Astrocyte (in vitro differentiated cells and primary cell): ENCODE measurements around the gene FECH. TPM values are rescaled to one million over a fixed set of nuclear protein-coding genes. Genes with fewer than 3 reads are reported as not detected.

Experiments
- DNase-seq: peaks from one replicate; pipeline ENCODE4 v3.0.0-alpha.2; 2010; ENCODE audit warnings: low read depth
- FAIRE-seq: peaks from 2 replicates; lab custom pipeline; 2011; peaks lifted over from hg19 to GRCh38; lab: Jason Lieb, UNC
- H2AFZ ChIP-seq: 2 replicates; pipeline ENCODE4 v1.6.0; 2012; ENCODE audit warnings: low read depth, low read length, inconsistent platforms
- H3K27ac ChIP-seq: 2 replicates; pipeline ENCODE4 v1.5.1; 2011; ENCODE audit warnings: low read depth, low read length, inconsistent platforms
- H3K27me3 ChIP-seq: 2 replicates; pipeline ENCODE4 v1.6.0; 2011; ENCODE audit warnings: low read length, inconsistent platforms; ENCODE audit not compliant: insufficient read depth
- H3K36me3 ChIP-seq: 2 replicates; pipeline ENCODE4 v1.5.1; 2011; ENCODE audit warnings: low read length, inconsistent platforms; ENCODE audit not compliant: insufficient read depth
- H3K4me1 ChIP-seq: 2 replicates; pipeline ENCODE4 v1.5.1; 2011; ENCODE audit warnings: low read length, inconsistent platforms; ENCODE audit not compliant: insufficient read depth
- H3K4me2 ChIP-seq: 2 replicates; pipeline ENCODE4 v1.6.0; 2012; ENCODE audit warnings: low read length, inconsistent platforms
- H3K4me3 ChIP-seq: 2 replicates; pipeline ENCODE4 v1.5.1; 2011; ENCODE audit warnings: low read depth, mild to moderate bottlenecking, low read length, inconsistent platforms; ENCODE audit not compliant: insufficient read depth
- H3K79me2 ChIP-seq: 2 replicates; pipeline ENCODE4 v1.6.0; 2012; ENCODE audit warnings: mild to moderate bottlenecking, low read length, inconsistent platforms; ENCODE audit not compliant: insufficient read depth
- H3K9ac ChIP-seq: 2 replicates; pipeline ENCODE4 v1.6.0; 2012; ENCODE audit warnings: mild to moderate bottlenecking, low read length, inconsistent platforms
- H3K9me3 ChIP-seq: 2 replicates; pipeline ENCODE4 v1.5.1; 2012; ENCODE audit warnings: low read depth, mild to moderate bottlenecking, low read length, inconsistent platforms; ENCODE audit not compliant: insufficient read depth
- H4K20me1 ChIP-seq: 2 replicates; pipeline ENCODE4 v1.6.0; 2012; ENCODE audit warnings: low read length, inconsistent platforms; ENCODE audit not compliant: insufficient read depth
- H3K27ac Mint-ChIP-seq: one replicate; pipeline ENCODE4 v1.8.0; 2021; ENCODE audit warnings: mild to moderate bottlenecking, mixed read lengths; ENCODE audit not compliant: unreplicated experiment
- H3K27me3 Mint-ChIP-seq: one replicate; pipeline ENCODE4 v1.8.0; 2021; ENCODE audit warnings: low read depth, mixed read lengths; ENCODE audit not compliant: unreplicated experiment
- H3K36me3 Mint-ChIP-seq: one replicate; pipeline ENCODE4 v1.8.0; 2021; ENCODE audit warnings: low read depth, mixed read lengths; ENCODE audit not compliant: unreplicated experiment
- H3K4me1 Mint-ChIP-seq: one replicate; pipeline ENCODE4 v1.8.0; 2021; ENCODE audit warnings: low read depth, mixed read lengths; ENCODE audit not compliant: unreplicated experiment
- H3K4me3 Mint-ChIP-seq: one replicate; pipeline ENCODE4 v1.8.0; 2021; ENCODE audit warnings: mild to moderate bottlenecking, moderate library complexity, mixed read lengths; ENCODE audit not compliant: unreplicated experiment
- H3K9me3 Mint-ChIP-seq: one replicate; pipeline ENCODE4 v1.8.0; 2021; ENCODE audit warnings: mild to moderate bottlenecking, mixed read lengths; ENCODE audit not compliant: unreplicated experiment
- EZH2 ChIP-seq: IDR thresholded peaks from 2 replicates; pipeline ENCODE4 v1.6.1; 2012; ENCODE audit warnings: mild to moderate bottlenecking, low read length, inconsistent platforms; ENCODE audit not compliant: insufficient read depth
- total RNA-seq: library from RNA; stranded (reverse); gene quantifications from 2 replicates; pipeline ENCODE4 v1.2.1, GENCODE V29; 2021
- TF ChIP-seq, protein P1 (sequence below): IDR thresholded peaks from 2 replicates; pipeline ENCODE4 v1.5.1; 2011; ENCODE audit warnings: low read depth, mild to moderate bottlenecking, inconsistent platforms, low read length, moderate library complexity; ENCODE audit not compliant: insufficient read depth

The FECH gene
- total RNA-seq, 1 donor from 2014 or later = 25.1 TPM

DNA sequence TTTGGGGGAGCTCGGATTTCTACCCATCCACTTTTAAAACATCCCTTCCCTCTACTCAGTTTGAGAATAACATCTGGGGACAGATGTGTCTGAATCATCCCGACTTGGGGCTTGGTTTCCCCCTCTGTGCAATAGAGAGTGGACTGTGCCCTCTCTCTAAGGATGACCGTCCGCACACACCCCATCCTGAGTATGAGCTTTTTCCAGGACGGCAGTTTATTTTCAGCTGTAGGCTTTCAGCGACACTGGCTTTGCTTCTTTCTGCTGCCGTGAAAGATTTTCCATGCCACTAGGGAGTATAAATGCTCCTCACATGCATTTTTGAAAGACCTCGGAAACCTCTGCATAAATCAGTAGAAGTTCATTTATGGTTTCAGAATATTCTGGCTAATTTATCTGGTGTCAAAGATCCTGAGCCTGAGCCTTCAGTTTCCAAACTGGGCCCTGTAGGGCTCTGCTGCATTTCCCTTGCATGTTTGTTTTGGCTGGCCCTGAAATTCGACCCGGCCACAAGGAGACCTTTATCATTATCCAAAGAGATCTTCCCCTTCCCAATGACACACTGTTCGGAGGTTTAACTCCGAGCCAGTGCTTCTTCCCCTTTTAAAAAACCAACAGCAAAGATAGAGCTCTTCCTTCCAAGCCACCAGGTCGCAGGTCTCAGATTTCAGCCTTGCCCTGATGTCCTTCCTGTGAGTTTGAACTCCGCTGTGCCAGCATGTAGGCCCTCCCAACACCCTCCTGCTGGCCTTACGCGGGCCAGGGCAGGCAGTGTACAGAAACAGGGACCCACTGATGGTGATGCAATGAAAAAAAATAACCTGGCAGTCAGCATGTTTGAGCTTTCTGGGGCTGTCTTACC is 53.3 kb downstream of the FECH start:
- Mint-ChIP-seq H3K27ac (no peak overlapping the region), H3K4me3 (no peak overlapping the region), H3K4me1 (peaks cover 5% of the 10 kb centered on the region), H3K27me3 (peaks cover 6% of the 10 kb centered on the region), H3K9me3 (no peaks in the 10 kb centered on the region), H3K36me3 (no peaks in the 10 kb centered on the region)
- H4K20me1 ChIP-seq = no peaks in the 10 kb centered on the region
- H3K9ac ChIP-seq = no peak overlapping the region
- H3K4me2 ChIP-seq = no peak overlapping the region
- no peak overlapping the region for H2AFZ ChIP-seq
- FAIRE-seq = no peak
- no peak overlapping the region for H3K4me3 ChIP-seq
- no peaks in the 10 kb centered on the region for H3K79me2 ChIP-seq
- no peak for DNase-seq
- no peak overlapping the region for H3K27ac ChIP-seq
- H3K4me1 ChIP-seq = no peaks in the 10 kb centered on the region
- H3K27me3 ChIP-seq = peaks cover 4% of the 10 kb centered on the region
- no peaks in the 10 kb centered on the region for H3K9me3 ChIP-seq
- no peaks in the 10 kb centered on the region for H3K36me3 ChIP-seq
- TF ChIP-seq, protein P1, sequence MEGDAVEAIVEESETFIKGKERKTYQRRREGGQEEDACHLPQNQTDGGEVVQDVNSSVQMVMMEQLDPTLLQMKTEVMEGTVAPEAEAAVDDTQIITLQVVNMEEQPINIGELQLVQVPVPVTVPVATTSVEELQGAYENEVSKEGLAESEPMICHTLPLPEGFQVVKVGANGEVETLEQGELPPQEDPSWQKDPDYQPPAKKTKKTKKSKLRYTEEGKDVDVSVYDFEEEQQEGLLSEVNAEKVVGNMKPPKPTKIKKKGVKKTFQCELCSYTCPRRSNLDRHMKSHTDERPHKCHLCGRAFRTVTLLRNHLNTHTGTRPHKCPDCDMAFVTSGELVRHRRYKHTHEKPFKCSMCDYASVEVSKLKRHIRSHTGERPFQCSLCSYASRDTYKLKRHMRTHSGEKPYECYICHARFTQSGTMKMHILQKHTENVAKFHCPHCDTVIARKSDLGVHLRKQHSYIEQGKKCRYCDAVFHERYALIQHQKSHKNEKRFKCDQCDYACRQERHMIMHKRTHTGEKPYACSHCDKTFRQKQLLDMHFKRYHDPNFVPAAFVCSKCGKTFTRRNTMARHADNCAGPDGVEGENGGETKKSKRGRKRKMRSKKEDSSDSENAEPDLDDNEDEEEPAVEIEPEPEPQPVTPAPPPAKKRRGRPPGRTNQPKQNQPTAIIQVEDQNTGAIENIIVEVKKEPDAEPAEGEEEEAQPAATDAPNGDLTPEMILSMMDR = no peak
- TF ChIP-seq EZH2 = no peak

DNA sequence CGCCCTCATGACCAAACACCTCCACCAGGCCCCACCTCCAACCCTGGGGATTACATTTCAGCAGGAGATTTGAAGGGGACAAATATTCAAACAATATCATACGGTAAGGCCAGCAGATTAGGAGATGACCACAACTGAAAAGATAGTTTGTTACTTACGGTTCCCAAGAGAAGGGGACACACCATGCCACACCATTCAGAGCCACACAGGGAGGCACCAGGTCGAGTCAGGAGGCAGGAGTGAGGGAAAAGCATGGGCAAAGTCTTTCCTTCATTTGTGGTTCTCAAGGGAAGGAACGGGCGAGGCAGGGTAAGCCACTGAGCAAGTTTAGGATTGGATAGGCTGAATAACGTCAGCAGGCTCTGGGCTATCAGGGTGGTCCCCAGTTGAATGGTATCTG is 57.4 kb downstream of the FECH start:
- H3K9me3 ChIP-seq = no peaks in the 10 kb centered on the region
- H3K4me1 Mint-ChIP-seq = peaks cover 5% of the 10 kb centered on the region
- H3K9me3 Mint-ChIP-seq = peaks cover 12% of the 10 kb centered on the region
- no peaks in the 10 kb centered on the region for H4K20me1 ChIP-seq
- H3K4me3 Mint-ChIP-seq = no peak overlapping the region
- H3K4me1 ChIP-seq = no peaks in the 10 kb centered on the region
- H3K27me3 ChIP-seq = peaks cover 4% of the 10 kb centered on the region
- no peak overlapping the region for H3K27ac ChIP-seq
- H3K4me2 ChIP-seq = no peak overlapping the region
- FAIRE-seq (no peak), DNase-seq (no peak)
- no peak overlapping the region for H3K4me3 ChIP-seq
- peaks cover 13% of the 10 kb centered on the region for H3K27me3 Mint-ChIP-seq
- no peaks in the 10 kb centered on the region for H3K36me3 ChIP-seq
- H3K36me3 Mint-ChIP-seq = no peaks in the 10 kb centered on the region
- H3K9ac ChIP-seq = no peak overlapping the region
- H2AFZ ChIP-seq = no peak overlapping the region
- H3K27ac Mint-ChIP-seq = no peak overlapping the region
- TF ChIP-seq, protein P1 = no peak
- no peak for TF ChIP-seq EZH2
- H3K79me2 ChIP-seq = no peaks in the 10 kb centered on the region
